Activated T-helper 17 cell treated with anti-CD3 and anti-CD28 coated beads, Interleukin-2, amount 50 U/mL, for 72 hours (primary cell): Measurements from ENCODE around the gene FANCC. TPM values are rescaled to one million over a fixed set of nuclear protein-coding genes. Genes with fewer than 3 reads are reported as not detected.

ENCODE experiments used
- ATAC-seq: fragments of 150-1000 bp; cut with Tn5 transposase; replicated peaks from 2 replicates; pipeline ENCODE4 v1.10.0; 2021; ENCODE audit warnings: mild to moderate bottlenecking, moderate library complexity
- H3K27ac Mint-ChIP-seq: one replicate; pipeline ENCODE4 v1.8.0; 2022; ENCODE audit warnings: mixed read lengths
- H3K27me3 Mint-ChIP-seq: one replicate; pipeline ENCODE4 v1.8.0; 2022; ENCODE audit warnings: mixed read lengths
- H3K36me3 Mint-ChIP-seq: one replicate; pipeline ENCODE4 v1.8.0; 2022; ENCODE audit warnings: low read depth, mild to moderate bottlenecking, mixed read lengths
- H3K4me1 Mint-ChIP-seq: one replicate; pipeline ENCODE4 v1.8.0; 2022; ENCODE audit warnings: mixed read lengths
- H3K4me3 Mint-ChIP-seq: one replicate; pipeline ENCODE4 v1.8.0; 2022; ENCODE audit warnings: mild to moderate bottlenecking, mixed read lengths
- H3K9me3 Mint-ChIP-seq: one replicate; pipeline ENCODE4 v1.8.0; 2022; ENCODE audit warnings: mixed read lengths
- total RNA-seq, 2 donors: library from RNA; stranded (reverse); gene quantifications; one replicate each; pipeline ENCODE4 v1.2.3, GENCODE V29; 2022

The FANCC gene
- total RNA-seq, 2 donors from 2014 or later = 8.8 to 13.8 TPM

DNA sequence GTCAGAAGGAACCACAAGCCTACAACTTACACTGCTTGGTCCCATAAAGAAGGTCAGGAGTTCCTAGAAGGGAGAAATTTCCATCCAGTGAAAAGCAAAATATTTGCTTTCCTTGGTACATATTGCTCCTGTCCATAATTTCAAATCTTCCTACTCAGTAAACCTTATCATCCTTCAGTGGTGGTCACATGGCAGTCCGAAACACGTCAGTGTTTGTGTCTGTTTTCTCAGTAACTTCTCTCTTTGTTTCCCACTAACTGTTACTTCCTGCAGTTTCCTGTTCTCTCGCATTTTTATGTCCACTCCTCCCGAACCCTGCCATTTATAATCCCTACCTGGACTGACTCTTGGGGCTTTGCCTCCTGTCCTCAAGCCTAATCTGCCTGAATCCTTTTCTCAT lies 129.1 kb downstream of the FANCC start:
- Mint-ChIP-seq H3K36me3 (no peaks in the 10 kb centered on the region), H3K9me3 (peaks cover 4% of the 10 kb centered on the region), H3K4me3 (no peak overlapping the region), H3K27me3 (no peaks in the 10 kb centered on the region), H3K4me1 (peaks cover 23% of the 10 kb centered on the region), H3K27ac (peak overlapping the region; percentile 46)
- ATAC-seq = no peak

GRCh38 chr9:95185956-95186355 lies 131.6 kb downstream of the FANCC start:
- Mint-ChIP-seq H3K4me3 (no peak overlapping the region), H3K9me3 (no peaks in the 10 kb centered on the region), H3K36me3 (no peaks in the 10 kb centered on the region), H3K4me1 (peaks cover 19% of the 10 kb centered on the region), H3K27ac (no peak overlapping the region), H3K27me3 (no peaks in the 10 kb centered on the region)
- ATAC-seq = no peak

DNA sequence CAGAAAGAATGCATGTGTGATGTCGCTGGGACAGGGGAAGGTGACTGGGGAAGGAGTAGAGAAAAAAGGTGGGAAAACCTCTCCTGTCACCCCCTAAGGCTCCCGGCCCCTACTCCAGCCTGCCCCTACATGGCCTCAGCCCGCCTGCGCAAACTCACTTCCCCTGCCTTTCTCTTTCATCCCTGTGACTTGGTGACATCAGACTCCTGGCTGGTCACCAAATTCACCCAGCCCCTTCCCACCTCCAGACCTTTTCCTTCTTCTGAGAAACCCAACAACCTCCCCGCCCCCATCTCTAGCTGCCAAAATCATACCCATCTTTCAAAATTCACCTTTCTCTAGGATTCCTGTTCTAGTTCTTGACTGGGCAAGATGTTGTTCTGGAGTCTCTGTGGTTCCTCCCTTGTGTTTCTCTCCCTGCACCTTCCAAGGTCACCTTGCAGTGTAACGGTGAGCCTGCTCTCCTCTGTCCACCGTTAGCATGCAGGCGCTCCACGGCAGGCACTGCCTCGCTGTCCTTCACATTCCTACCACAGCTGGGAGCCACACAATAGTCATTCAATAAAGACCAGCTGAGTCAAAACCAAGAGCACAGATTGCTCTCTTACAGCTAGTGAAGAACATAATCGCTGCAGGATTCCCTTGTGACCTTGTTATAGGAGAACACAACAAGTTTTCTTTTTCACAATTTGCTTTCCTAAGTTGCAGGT lies 134.5 kb downstream of the FANCC start:
- Mint-ChIP-seq H3K4me3 (no peak overlapping the region), H3K27me3 (no peaks in the 10 kb centered on the region), H3K9me3 (no peaks in the 10 kb centered on the region), H3K36me3 (no peaks in the 10 kb centered on the region), H3K27ac (no peak overlapping the region), H3K4me1 (no peaks in the 10 kb centered on the region)
- no peak for ATAC-seq

- Mint-ChIP-seq H3K27ac (no peak overlapping the region), H3K27me3 (no peaks in the 10 kb centered on the region), H3K4me1 (no peaks in the 10 kb centered on the region), H3K4me3 (no peak overlapping the region), H3K36me3 (no peaks in the 10 kb centered on the region), H3K9me3 (no peaks in the 10 kb centered on the region)
- no peak for ATAC-seq
Observed at GRCh38 chr9:95181835-95182234, 135.7 kb downstream of the FANCC start.

GRCh38 chr9:95181226-95181818 lies 136.2 kb downstream of the FANCC start:
- no peak overlapping the region for H3K27ac Mint-ChIP-seq
- H3K9me3 Mint-ChIP-seq = no peaks in the 10 kb centered on the region
- no peaks in the 10 kb centered on the region for H3K27me3 Mint-ChIP-seq
- H3K4me1 Mint-ChIP-seq = no peaks in the 10 kb centered on the region
- ATAC-seq = no peak
- H3K4me3 Mint-ChIP-seq = no peak overlapping the region
- no peaks in the 10 kb centered on the region for H3K36me3 Mint-ChIP-seq

DNA sequence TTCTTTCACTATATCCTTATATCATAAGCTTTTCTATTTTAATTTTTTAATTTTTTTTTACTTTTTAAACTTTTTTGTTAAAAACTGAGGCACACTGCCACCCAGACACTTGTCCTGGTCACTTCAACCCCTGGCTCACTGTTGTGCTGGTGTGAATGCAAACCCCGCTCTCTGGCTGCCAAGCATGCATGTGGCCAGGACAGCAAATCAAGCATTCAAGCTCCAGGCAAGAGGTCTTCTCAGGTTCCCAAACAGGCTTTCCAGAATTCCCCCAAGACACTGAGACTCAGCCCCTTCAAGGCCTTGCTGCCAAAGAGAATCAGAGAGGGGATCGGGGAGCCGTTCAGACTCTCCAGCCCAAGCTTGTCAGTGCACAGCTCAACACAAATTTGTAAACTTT lies 139.9 kb downstream of the FANCC start:
- no peak for ATAC-seq
- Mint-ChIP-seq H3K27me3 (no peaks in the 10 kb centered on the region), H3K36me3 (no peaks in the 10 kb centered on the region), H3K27ac (no peak overlapping the region), H3K4me3 (no peak overlapping the region), H3K9me3 (no peaks in the 10 kb centered on the region), H3K4me1 (no peaks in the 10 kb centered on the region)

DNA sequence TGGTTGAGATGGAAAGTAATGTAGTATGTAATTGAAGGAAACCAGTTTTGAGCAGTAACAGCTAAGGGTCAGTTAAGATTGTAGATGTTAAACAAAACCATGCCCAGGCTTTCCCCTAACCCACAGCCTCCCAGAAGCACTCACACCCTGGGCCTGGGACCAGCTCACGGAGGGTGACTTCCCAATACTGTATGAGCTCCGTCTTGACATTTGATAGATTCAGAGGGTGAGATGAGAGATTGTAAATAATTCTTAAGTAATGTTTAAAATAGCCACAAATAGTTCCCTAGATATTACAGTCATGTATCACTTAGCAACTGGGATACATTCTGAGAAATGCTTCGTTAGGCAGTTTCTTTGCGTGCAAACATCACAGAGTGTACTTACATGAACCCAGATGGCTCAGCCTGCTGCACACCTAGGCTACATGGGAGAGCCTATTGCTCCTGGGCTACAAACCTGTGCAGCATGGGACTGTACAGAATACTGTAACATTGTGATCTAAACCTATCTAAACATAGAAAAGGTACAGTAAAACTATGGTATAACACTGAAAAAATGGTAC lies 140.7 kb downstream of the FANCC start:
- no peak for ATAC-seq
- Mint-ChIP-seq H3K4me1 (no peaks in the 10 kb centered on the region), H3K9me3 (no peaks in the 10 kb centered on the region), H3K27me3 (no peaks in the 10 kb centered on the region), H3K4me3 (no peak overlapping the region), H3K36me3 (no peaks in the 10 kb centered on the region), H3K27ac (no peak overlapping the region)

GRCh38 chr9:95175523-95175922 lies 142.0 kb downstream of the FANCC start:
- no peak overlapping the region for H3K27ac Mint-ChIP-seq

GRCh38 chr9:95174038-95174437 lies 143.5 kb downstream of the FANCC start:
- H3K36me3 Mint-ChIP-seq = no peaks in the 10 kb centered on the region
- no peak overlapping the region for H3K27ac Mint-ChIP-seq
- no peaks in the 10 kb centered on the region for H3K9me3 Mint-ChIP-seq
- H3K4me3 Mint-ChIP-seq = no peak overlapping the region
- ATAC-seq = no peak
- no peaks in the 10 kb centered on the region for H3K27me3 Mint-ChIP-seq
- peaks cover 5% of the 10 kb centered on the region for H3K4me1 Mint-ChIP-seq

More at GRCh38 chr9:95175523-95175922, 142.0 kb downstream of the FANCC start:
- Mint-ChIP-seq H3K4me1 (peaks cover 5% of the 10 kb centered on the region), H3K9me3 (no peaks in the 10 kb centered on the region), H3K27me3 (no peaks in the 10 kb centered on the region), H3K4me3 (no peak overlapping the region), H3K36me3 (no peaks in the 10 kb centered on the region)
- ATAC-seq = no peak

- Mint-ChIP-seq H3K9me3 (no peaks in the 10 kb centered on the region), H3K36me3 (no peaks in the 10 kb centered on the region), H3K4me3 (no peak overlapping the region), H3K27me3 (no peaks in the 10 kb centered on the region), H3K27ac (no peak overlapping the region), H3K4me1 (peaks cover 5% of the 10 kb centered on the region)
- ATAC-seq = no peak
Observed at GRCh38 chr9:95171596-95171995, 145.9 kb downstream of the FANCC start.

DNA sequence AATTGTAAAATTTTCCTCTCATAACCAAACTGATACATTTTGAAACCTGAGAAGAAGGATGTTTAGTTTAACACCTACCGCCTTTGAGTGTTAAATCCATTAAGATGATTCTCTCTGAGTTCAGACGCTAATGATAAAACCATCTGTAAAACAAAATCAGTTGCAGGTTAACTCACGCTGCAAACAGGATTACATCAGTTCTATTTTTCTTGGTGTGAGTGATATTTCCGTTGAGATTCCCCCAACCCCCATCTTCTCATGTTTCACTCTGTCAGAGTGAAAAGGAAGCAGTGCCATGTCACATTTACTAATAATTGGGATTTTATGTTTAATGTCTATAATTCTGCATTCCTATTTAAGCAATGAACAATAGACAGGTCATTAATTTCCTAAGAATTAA lies 146.5 kb downstream of the FANCC start:
- H3K36me3 Mint-ChIP-seq = no peaks in the 10 kb centered on the region
- no peaks in the 10 kb centered on the region for H3K9me3 Mint-ChIP-seq
- ATAC-seq = peak; percentile 79
- H3K4me3 Mint-ChIP-seq = peak overlapping the region; percentile 10
- peaks cover 5% of the 10 kb centered on the region for H3K4me1 Mint-ChIP-seq
- H3K27ac Mint-ChIP-seq = peak overlapping the region; percentile 14
- no peaks in the 10 kb centered on the region for H3K27me3 Mint-ChIP-seq

- Mint-ChIP-seq H3K9me3 (no peaks in the 10 kb centered on the region), H3K27ac (peak overlapping the region; percentile 3), H3K4me3 (no peak overlapping the region)
Observed at GRCh38 chr9:95167998-95168397, 149.5 kb downstream of the FANCC start.

GRCh38 chr9:95165004-95165403 lies 152.5 kb downstream of the FANCC start:
- H3K27me3 Mint-ChIP-seq = no peaks in the 10 kb centered on the region
- no peak for ATAC-seq
- H3K4me3 Mint-ChIP-seq = no peak overlapping the region
- H3K4me1 Mint-ChIP-seq = no peaks in the 10 kb centered on the region
- peaks cover 4% of the 10 kb centered on the region for H3K9me3 Mint-ChIP-seq
- no peak overlapping the region for H3K27ac Mint-ChIP-seq
- no peaks in the 10 kb centered on the region for H3K36me3 Mint-ChIP-seq

More at GRCh38 chr9:95167998-95168397, 149.5 kb downstream of the FANCC start:
- no peaks in the 10 kb centered on the region for H3K27me3 Mint-ChIP-seq
- peak; percentile 88 for ATAC-seq
- peaks cover 5% of the 10 kb centered on the region for H3K4me1 Mint-ChIP-seq
- no peaks in the 10 kb centered on the region for H3K36me3 Mint-ChIP-seq

DNA sequence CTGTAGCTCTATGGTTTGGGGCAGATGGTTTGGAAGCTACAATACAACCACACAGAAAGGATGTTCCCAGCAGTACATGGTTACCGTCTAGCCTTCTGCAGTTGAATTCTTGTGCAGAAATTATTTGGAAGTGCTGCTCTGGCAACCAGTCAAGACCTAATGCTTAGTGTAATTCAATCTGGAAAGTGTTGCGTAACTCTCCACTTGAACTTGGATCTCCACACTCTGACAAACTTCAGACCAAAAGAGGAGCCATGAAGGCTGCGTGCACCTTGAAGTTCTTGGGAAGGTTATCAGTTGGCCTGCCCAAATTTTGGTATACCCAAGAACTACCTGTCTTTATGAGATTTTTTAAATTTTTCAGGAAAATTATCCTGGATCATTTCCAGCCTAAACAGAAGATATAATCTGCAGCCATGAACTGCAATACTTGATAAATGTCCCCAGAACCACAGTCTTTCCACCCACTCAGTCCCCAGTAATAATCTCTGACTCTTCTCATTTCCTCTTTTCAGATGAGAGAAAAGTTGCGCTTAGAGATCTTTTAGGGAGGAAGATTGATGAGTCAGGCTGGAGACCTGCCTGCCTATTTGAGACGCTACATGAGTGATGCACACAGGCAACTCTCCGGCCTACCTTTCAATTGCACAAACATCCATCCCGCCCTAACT lies 159.9 kb downstream of the FANCC start:
- Mint-ChIP-seq H3K36me3 (no peaks in the 10 kb centered on the region), H3K4me3 (no peak overlapping the region), H3K4me1 (no peaks in the 10 kb centered on the region), H3K27me3 (no peaks in the 10 kb centered on the region), H3K27ac (no peak overlapping the region), H3K9me3 (peaks cover 3% of the 10 kb centered on the region)
- ATAC-seq = no peak

DNA sequence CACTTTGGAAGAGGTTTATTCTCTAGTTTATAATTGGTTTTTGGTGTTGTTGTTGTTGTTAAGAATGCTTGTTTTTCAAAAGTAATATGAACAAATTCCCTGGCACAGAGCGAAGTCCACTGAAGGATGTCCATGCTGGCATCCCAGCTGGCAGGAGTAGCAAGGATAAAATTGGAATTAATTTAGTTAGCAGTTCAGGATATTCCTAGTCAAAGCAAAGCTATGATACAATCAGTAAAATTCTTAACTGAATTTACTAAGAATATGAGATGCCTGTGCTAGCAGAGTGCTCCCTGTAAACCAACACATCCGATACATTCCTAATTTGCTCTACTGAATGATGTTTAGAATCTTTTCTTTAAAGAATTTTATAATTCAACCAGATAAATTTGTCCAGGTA lies 161.4 kb downstream of the FANCC start:
- no peak for ATAC-seq
- Mint-ChIP-seq H3K27me3 (no peaks in the 10 kb centered on the region), H3K9me3 (no peaks in the 10 kb centered on the region), H3K36me3 (no peaks in the 10 kb centered on the region), H3K4me1 (no peaks in the 10 kb centered on the region), H3K27ac (no peak overlapping the region), H3K4me3 (no peak overlapping the region)
